Measurements from ENCODE around the gene WASF3. TPM values are rescaled to one million over a fixed set of nuclear protein-coding genes. Genes with fewer than 3 reads are reported as not detected.

Gene WASF3
- polyA plus RNA-seq, 3 donors = not detected

DNA sequence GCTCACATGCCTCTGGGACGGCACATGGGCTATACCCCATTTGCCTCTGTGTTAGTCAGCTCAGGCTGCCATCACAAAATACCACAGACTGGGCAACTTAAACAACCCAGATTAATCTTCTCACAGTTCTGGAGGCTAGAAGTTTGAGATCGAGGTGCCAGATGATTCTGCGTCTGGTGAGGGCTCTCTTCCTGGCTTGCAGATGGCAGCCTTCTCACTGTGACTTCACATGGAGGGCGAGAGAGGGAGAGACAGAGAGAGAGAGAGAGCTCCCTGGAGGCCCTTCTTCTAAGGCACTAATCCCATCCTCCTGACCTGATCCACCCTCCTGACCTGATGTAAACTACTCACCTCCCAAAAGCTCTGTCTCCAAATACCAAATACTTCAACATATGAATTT is 148.1 kb downstream of the WASF3 start:
- Histone ChIP-seq H3K27me3 (ENCODE audit: control insufficient read depth in 2 of 2, insufficient read depth in 2 of 2, low read length in 2 of 2) (no peaks in the 10 kb centered on the region), H3K4me1 (ENCODE audit: control insufficient read depth in 1 of 2, insufficient read depth in 2 of 2, low read length in 2 of 2) (no peaks in the 10 kb centered on the region), H3K79me2 (ENCODE audit: insufficient read depth, low read length) (no peaks in the 10 kb centered on the region), H3K9ac (ENCODE audit: insufficient read depth, low read length, poor library complexity, severe bottlenecking) (no peak overlapping the region), H2AFZ (ENCODE audit: insufficient read depth, low read depth, low read length, poor library complexity, severe bottlenecking) (no peak overlapping the region), H3K27ac (ENCODE audit: low read depth in 1 of 2, low read length in 2 of 2) (no peak overlapping the region), H4K20me1 (ENCODE audit: insufficient read depth, low read length) (no peaks in the 10 kb centered on the region), H3K4me2 (replicated peaks; ENCODE audit: extremely low read depth, low read length, poor library complexity, severe bottlenecking) (no peak overlapping the region), H3K9me3 (replicated peaks in 1 of 2; ENCODE audit: control insufficient read depth in 1 of 2, insufficient read depth in 1 of 2, low read length in 2 of 2) (no peaks in the 10 kb centered on the region), H3K4me3 (replicated peaks in 1 of 3; ENCODE audit: low read depth in 2 of 3, low read length in 3 of 3) (no peak overlapping the region), H3K36me3 (replicated peaks in 1 of 2; ENCODE audit: control insufficient read depth in 1 of 2, insufficient read depth in 2 of 2, low read length in 2 of 2) (no peaks in the 10 kb centered on the region)
- no peaks in the 10 kb centered on the region for H3K4me1 Mint-ChIP-seq
- H3K9me3 Mint-ChIP-seq = no peaks in the 10 kb centered on the region
- no peaks in the 10 kb centered on the region for H3K36me3 Mint-ChIP-seq
- H3K4me3 Mint-ChIP-seq = no peak overlapping the region
- intact Hi-C loops (cut with micrococcal nuclease) = no loop called here
- TF ChIP-seq, protein P1, sequence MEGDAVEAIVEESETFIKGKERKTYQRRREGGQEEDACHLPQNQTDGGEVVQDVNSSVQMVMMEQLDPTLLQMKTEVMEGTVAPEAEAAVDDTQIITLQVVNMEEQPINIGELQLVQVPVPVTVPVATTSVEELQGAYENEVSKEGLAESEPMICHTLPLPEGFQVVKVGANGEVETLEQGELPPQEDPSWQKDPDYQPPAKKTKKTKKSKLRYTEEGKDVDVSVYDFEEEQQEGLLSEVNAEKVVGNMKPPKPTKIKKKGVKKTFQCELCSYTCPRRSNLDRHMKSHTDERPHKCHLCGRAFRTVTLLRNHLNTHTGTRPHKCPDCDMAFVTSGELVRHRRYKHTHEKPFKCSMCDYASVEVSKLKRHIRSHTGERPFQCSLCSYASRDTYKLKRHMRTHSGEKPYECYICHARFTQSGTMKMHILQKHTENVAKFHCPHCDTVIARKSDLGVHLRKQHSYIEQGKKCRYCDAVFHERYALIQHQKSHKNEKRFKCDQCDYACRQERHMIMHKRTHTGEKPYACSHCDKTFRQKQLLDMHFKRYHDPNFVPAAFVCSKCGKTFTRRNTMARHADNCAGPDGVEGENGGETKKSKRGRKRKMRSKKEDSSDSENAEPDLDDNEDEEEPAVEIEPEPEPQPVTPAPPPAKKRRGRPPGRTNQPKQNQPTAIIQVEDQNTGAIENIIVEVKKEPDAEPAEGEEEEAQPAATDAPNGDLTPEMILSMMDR (IDR thresholded peaks at IDR 0.05) = no peak
- no peak for DNase-seq
- H3K27ac Mint-ChIP-seq = peak overlapping the region in 1 of 7 donors; percentile 69
- peaks cover 2 to 16% (median 4%) of the 10 kb centered on the region in 3 donors for H3K27me3 Mint-ChIP-seq (ENCODE audit: low read depth in 3 of 3)
- WGBS (ENCODE audit: insufficient coverage) = no CpG with 5 or more reads among the region's 4 CpGs

DNA sequence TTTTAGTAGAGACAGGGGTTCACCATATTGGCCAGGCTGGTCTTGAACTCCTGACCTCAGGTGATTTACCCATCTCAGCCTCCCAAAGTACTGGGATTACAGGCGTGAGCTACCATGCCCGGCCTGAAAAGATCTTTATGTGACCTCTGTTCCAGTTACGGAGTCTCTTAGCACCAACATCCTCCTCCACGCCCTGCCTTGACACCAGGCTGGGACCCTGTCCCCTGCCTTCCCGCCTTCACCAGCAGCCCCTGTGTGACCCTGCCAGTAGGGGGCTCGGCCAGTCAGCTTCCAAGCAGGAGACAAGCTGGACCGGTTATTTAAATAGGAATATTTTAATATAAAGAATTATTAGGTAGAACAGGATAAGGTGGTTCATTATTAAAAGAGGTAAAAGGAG is 148.9 kb downstream of the WASF3 start:
- H3K4me1 Mint-ChIP-seq = no peaks in the 10 kb centered on the region
- no peak overlapping the region for H3K4me3 ChIP-seq (replicated peaks in 1 of 3; ENCODE audit: low read depth in 2 of 3, low read length in 3 of 3)
- no peaks in the 10 kb centered on the region for H3K36me3 Mint-ChIP-seq
- H3K9me3 ChIP-seq (replicated peaks in 1 of 2; ENCODE audit: control insufficient read depth in 1 of 2, insufficient read depth in 1 of 2, low read length in 2 of 2) = no peaks in the 10 kb centered on the region
- H3K4me2 ChIP-seq (replicated peaks; ENCODE audit: extremely low read depth, low read length, poor library complexity, severe bottlenecking) = no peak overlapping the region
- intact Hi-C loops (cut with micrococcal nuclease) = no loop called here
- no peak overlapping the region for H3K4me3 Mint-ChIP-seq
- no peak overlapping the region for H3K27ac Mint-ChIP-seq
- no peak overlapping the region for H3K9ac ChIP-seq (ENCODE audit: insufficient read depth, low read length, poor library complexity, severe bottlenecking)
- H3K27ac ChIP-seq (ENCODE audit: low read depth in 1 of 2, low read length in 2 of 2) = no peak overlapping the region
- no peaks in the 10 kb centered on the region for H3K4me1 ChIP-seq (ENCODE audit: control insufficient read depth in 1 of 2, insufficient read depth in 2 of 2, low read length in 2 of 2)
- peaks cover 0 to under 1% (median 0%) of the 10 kb centered on the region in 7 donors for H3K9me3 Mint-ChIP-seq
- H3K27me3 Mint-ChIP-seq (ENCODE audit: low read depth in 3 of 3) = peaks cover 2 to 18% (median 4%) of the 10 kb centered on the region in 3 donors
- WGBS (ENCODE audit: insufficient coverage) = 92% methylated on average over 4 of the region's 7 CpGs
- H4K20me1 ChIP-seq (ENCODE audit: insufficient read depth, low read length) = no peaks in the 10 kb centered on the region
- H3K79me2 ChIP-seq (ENCODE audit: insufficient read depth, low read length) = no peaks in the 10 kb centered on the region
- no peaks in the 10 kb centered on the region for H3K36me3 ChIP-seq (replicated peaks in 1 of 2; ENCODE audit: control insufficient read depth in 1 of 2, insufficient read depth in 2 of 2, low read length in 2 of 2)
- no peak for DNase-seq
- TF ChIP-seq, protein P1 (IDR thresholded peaks at IDR 0.05) = no peak
- no peak overlapping the region for H2AFZ ChIP-seq (ENCODE audit: insufficient read depth, low read depth, low read length, poor library complexity, severe bottlenecking)
- H3K27me3 ChIP-seq (ENCODE audit: control insufficient read depth in 2 of 2, insufficient read depth in 2 of 2, low read length in 2 of 2) = no peaks in the 10 kb centered on the region

Data from CD14-positive monocyte (primary cell).